GM12891 (cell line): ENCODE results near the gene AK8. TPM values are rescaled to one million over a fixed set of nuclear protein-coding genes. Genes with fewer than 3 reads are reported as not detected.

Source experiments
- DNase-seq: peaks from one replicate; pipeline ENCODE4 v3.0.0; 2011; ENCODE audit warnings: low spot score; ENCODE audit not compliant: insufficient read length
- FAIRE-seq: peaks from 2 replicates; lab custom pipeline; 2011; peaks lifted over from hg19 to GRCh38; lab: Jason Lieb, UNC
- PAX5 ChIP-seq: IDR thresholded peaks from 2 replicates; pipeline ENCODE4 v1.6.1; 2011; ENCODE audit warnings: low read length, moderate library complexity, mild to moderate bottlenecking; ENCODE audit not compliant: insufficient read depth, severe bottlenecking
- POLR2A ChIP-seq: IDR thresholded peaks from 2 replicates; pipeline ENCODE4 v1.6.1; 2011; ENCODE audit warnings: low read depth, low read length, control low read depth
- POLR2AphosphoS5 ChIP-seq: IDR thresholded peaks from 2 replicates; pipeline ENCODE4 v1.6.1; 2011; ENCODE audit warnings: low read depth, low read length, control low read depth
- POU2F2 ChIP-seq: IDR thresholded peaks from 2 replicates; pipeline ENCODE4 v1.6.1; 2011; ENCODE audit warnings: low read depth, mild to moderate bottlenecking, control low read depth, low read length, moderate library complexity
- SPI1 ChIP-seq: IDR thresholded peaks from 2 replicates; pipeline ENCODE4 v1.6.1; 2011; ENCODE audit warnings: low read depth, low read length, control low read depth
- TAF1 ChIP-seq: IDR thresholded peaks from 2 replicates; pipeline ENCODE4 v1.6.1; 2011; ENCODE audit warnings: low read depth, low read length, control low read depth
- polyA plus RNA-seq: library from polyadenylated mRNA; unstranded; fragments of >200 nt; gene quantifications from one replicate; pipeline ENCODE4 v1.2.1, GENCODE V29; 2012; ENCODE audit warnings: low read depth, missing spikeins, inconsistent platforms; ENCODE audit not compliant: missing spikeins

Gene AK8, protein sequence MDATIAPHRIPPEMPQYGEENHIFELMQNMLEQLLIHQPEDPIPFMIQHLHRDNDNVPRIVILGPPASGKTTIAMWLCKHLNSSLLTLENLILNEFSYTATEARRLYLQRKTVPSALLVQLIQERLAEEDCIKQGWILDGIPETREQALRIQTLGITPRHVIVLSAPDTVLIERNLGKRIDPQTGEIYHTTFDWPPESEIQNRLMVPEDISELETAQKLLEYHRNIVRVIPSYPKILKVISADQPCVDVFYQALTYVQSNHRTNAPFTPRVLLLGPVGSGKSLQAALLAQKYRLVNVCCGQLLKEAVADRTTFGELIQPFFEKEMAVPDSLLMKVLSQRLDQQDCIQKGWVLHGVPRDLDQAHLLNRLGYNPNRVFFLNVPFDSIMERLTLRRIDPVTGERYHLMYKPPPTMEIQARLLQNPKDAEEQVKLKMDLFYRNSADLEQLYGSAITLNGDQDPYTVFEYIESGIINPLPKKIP
- polyA plus RNA-seq = 0.91 TPM

GRCh38 chr9:132877824-132878694 is at the start of gene AK8:
TSS of gene AK8 (minus strand) at chr9:132878284. CDS start at chr9:132878255, 29 bp downstream.
- TF ChIP-seq TAF1 (no peak), PAX5 (peak; percentile 57), SPI1 (no peak)
- DNase-seq (peak; percentile 97), FAIRE-seq (peak; percentile 96)

- FAIRE-seq = peak; percentile 75
- DNase-seq = no peak
- TF ChIP-seq POU2F2 = no peak
- no peak for TF ChIP-seq POLR2A
- TF ChIP-seq TAF1 = no peak
- TF ChIP-seq POLR2AphosphoS5 = no peak
- no peak for TF ChIP-seq SPI1
- TF ChIP-seq PAX5 = no peak
Measured at GRCh38 chr9:132927704-132928103, 49.6 kb upstream of the AK8 start.

DNA sequence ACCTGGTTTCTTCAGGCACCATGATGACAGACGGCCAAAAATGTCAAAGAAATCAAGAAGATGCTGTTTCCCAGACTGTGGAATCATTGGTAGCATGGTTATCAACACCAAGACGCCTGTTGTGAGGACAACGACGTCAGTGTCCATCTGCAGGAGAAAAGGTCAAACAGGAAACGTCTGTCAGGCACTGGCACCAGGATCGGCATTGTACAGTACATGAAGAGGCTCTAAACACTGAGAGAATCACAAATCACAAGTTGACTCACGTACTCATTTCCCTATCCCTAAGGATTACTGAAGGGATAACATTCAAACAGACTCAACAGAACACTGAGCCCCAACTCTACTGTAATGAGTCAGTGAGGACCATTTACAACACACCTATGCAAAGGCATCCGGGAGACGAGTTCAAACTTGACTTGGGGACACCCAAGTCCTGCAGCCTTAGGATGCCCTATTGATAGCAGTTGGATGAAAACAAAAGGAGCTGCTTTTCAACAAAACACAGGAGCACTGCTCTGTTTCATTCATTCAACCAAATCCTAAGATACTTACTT is 45.3 kb upstream of the AK8 start:
- DNase-seq (no peak), FAIRE-seq (no peak)
- TF ChIP-seq POLR2A (no peak), PAX5 (no peak), TAF1 (no peak), POU2F2 (no peak), SPI1 (no peak), POLR2AphosphoS5 (no peak)

DNA sequence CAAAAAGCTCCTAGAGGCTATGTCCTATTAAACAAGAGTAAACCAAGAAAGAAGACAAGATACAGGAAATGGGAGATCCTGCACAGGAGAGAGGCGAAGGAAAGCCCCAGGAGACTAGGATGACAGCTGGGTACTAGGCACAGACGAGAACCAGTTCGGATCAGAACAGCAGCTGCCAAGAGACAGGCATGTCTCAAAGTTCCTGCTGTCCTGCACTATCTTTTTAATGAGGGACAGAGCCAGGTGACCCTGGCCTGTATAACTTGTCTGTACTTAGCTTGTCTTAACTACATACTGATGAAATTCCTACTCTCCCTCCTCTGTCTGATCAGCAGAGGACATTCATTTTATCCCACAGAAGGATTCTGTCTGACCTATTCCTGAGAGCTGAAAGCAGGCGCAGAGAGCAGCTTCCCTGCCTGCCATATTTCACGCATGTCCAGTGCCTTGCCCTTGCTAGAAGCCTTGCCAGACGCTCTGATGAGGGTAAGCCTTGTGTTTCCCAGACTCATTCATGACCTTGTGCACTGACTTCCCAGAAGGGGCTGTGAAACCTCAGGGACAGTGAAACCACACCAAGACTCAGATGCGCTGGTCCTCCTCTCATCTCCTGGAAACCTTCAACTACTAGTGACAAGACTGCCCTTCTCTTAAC is 41.7 kb upstream of the AK8 start:
- TF ChIP-seq POU2F2 = no peak
- no peak for TF ChIP-seq POLR2AphosphoS5
- no peak for TF ChIP-seq PAX5
- no peak for TF ChIP-seq SPI1
- no peak for TF ChIP-seq POLR2A
- TF ChIP-seq TAF1 = no peak
- DNase-seq (no peak), FAIRE-seq (no peak)

GRCh38 chr9:132914924-132915323 is 36.8 kb upstream of the AK8 start:
- no peak for DNase-seq
- TF ChIP-seq SPI1 = no peak
- no peak for TF ChIP-seq POLR2A
- FAIRE-seq = no peak

GRCh38 chr9:132912131-132912530 is 34.0 kb upstream of the AK8 start:
- FAIRE-seq = no peak
- DNase-seq = no peak
- TF ChIP-seq PAX5 = no peak
- no peak for TF ChIP-seq POU2F2
- TF ChIP-seq POLR2AphosphoS5 = no peak
- no peak for TF ChIP-seq POLR2A
- TF ChIP-seq SPI1 = no peak
- TF ChIP-seq TAF1 = no peak

DNA sequence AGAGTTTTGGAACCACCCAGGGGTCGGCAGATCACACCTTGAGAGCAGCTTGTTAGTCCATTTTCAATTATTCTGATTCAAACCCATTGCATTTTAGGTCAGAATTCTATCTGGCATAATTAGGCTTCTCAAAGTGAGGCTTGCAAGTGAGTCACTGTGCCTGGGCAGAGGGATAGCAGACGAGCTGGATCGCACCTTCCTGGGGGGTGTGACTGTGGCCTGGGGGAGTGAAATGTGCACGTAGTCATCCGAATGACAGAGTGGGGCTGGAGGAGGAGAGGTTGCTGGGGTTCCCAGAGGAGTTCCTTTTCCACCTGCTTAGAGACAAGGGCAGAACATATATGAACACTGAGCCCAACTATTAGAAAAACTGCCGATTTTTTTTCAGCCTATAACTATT is 32.3 kb upstream of the AK8 start:
- DNase-seq = no peak
- no peak for TF ChIP-seq POLR2AphosphoS5
- no peak for TF ChIP-seq POU2F2
- no peak for FAIRE-seq

GRCh38 chr9:132909311-132909710 is 31.2 kb upstream of the AK8 start:
- DNase-seq = no peak
- no peak for TF ChIP-seq POLR2AphosphoS5
- no peak for TF ChIP-seq TAF1
- TF ChIP-seq POU2F2 = no peak
- no peak for TF ChIP-seq SPI1
- no peak for TF ChIP-seq PAX5
- no peak for TF ChIP-seq POLR2A
- no peak for FAIRE-seq

GRCh38 chr9:132908635-132909034 is 30.6 kb upstream of the AK8 start:
- DNase-seq = no peak
- no peak for FAIRE-seq
- TF ChIP-seq SPI1 (no peak), POLR2A (no peak), TAF1 (no peak), POU2F2 (no peak)

DNA sequence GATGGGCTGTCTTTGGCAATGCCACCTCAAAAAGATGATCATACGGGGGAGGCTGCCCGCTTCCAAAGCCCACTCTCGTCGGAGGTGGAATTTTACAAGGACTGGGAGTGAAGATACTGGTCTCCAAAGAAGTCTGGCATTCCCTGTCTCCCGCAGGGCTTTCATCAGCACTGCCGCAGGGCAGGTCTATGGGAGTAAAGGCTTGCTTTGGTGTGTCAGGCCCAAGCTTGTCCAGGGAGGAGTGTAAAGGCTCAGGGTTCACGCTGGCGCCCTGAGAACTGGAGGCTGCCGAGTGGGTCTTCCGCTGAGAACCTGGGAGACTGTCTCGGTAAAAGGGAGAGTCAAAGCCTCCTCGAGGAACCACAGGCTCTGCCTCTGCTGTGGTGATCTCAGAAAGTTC is 27.6 kb upstream of the AK8 start:
- TF ChIP-seq POLR2A = no peak
- TF ChIP-seq PAX5 = no peak
- no peak for TF ChIP-seq POU2F2
- no peak for TF ChIP-seq POLR2AphosphoS5
- no peak for TF ChIP-seq SPI1
- TF ChIP-seq TAF1 = no peak
- DNase-seq (no peak), FAIRE-seq (no peak)
